Measurements from ENCODE around the gene AVP.

DNA sequence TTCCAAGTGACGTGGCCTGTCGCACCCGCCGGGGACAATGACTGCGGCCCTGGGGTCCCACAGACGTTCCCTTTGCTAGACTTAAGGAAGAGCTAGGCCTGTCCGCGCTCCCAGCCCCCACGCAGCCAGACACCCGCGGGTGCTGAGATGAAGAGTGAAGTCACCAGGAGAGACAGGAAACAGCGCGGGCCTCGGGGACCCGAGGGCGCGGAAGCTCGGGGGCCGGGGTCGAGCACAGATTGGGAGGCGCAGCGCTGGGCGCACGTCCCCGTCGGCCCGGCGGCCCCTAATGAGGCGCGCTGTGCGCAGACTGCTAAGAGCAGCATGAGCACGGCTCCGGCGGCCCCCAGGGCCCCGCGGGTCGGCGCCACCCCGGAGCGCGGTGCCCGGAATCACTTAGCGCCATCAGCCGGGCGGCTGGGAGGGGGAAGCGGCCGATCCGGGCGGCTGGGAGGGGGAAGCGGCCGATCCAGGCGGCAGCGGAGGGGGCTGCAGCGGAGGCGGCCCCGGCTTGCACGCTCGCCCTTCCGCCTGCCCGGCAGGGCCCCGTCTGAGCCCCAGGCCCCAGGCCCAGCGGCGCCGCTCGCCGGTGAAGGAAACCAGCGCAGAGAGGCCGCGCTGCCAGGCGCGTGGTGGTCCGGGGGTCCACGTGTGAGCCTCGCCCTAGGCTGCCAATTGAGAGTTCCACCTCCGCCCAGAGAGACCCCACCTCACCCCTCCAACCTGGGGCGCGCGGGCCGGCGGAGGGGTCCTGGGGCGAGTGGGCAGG, 8.3 kb upstream of the AVP start:
- no peak for TF ChIP-seq POLR2A (IDR thresholded peaks at IDR 0.05)
- TF ChIP-seq, protein P1, sequence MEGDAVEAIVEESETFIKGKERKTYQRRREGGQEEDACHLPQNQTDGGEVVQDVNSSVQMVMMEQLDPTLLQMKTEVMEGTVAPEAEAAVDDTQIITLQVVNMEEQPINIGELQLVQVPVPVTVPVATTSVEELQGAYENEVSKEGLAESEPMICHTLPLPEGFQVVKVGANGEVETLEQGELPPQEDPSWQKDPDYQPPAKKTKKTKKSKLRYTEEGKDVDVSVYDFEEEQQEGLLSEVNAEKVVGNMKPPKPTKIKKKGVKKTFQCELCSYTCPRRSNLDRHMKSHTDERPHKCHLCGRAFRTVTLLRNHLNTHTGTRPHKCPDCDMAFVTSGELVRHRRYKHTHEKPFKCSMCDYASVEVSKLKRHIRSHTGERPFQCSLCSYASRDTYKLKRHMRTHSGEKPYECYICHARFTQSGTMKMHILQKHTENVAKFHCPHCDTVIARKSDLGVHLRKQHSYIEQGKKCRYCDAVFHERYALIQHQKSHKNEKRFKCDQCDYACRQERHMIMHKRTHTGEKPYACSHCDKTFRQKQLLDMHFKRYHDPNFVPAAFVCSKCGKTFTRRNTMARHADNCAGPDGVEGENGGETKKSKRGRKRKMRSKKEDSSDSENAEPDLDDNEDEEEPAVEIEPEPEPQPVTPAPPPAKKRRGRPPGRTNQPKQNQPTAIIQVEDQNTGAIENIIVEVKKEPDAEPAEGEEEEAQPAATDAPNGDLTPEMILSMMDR (IDR thresholded peaks at IDR 0.05), result no peak

Data from Peyer's patch (tissue), 4 donors.